ENCODE measurements around the gene ARL11. TPM values are rescaled to one million over a fixed set of nuclear protein-coding genes. Genes with fewer than 3 reads are reported as not detected.

Gene ARL11
- total and polyA plus RNA-seq, 8 donors: 0.44 to 7.6 (median 0.61) TPM

- TF ChIP-seq CTCF (IDR thresholded peaks at IDR 0.05): no peak
- H3K27me3 ChIP-seq: no peaks in the 10 kb centered on the region
Observed at GRCh38 chr13:49641801-49642291, 13.5 kb downstream of the ARL11 start.

DNA sequence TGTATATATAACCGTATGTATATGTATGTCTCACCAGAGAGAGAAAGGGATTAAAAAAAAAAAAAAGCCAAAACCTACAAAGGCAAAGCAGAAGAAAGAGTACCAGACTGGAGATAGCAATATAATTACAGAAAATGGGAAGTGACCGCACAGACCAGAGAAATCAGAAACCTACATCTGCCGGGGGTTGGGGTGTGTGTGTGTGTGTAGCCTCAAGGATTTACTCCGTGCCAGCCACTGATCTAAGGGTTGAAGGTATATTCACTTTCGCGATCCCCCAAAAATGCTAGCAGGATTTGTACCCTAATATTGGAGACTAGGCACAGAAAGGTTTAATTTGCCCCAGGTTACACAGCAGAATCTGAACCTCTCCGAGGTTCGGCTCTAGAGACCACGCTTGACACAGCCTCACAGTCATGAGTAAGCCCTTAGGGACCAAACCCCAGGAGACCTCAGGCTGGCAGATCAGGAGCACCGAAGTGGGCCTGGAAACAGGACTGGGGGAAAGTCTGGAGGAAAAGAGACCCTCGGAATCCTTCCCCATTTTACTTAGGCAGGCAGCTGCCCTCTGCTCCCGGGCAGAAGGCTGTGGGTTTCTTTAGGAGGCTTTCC is 14.8 kb downstream of the ARL11 start:
- Histone ChIP-seq H3K9me3 (no peaks in the 10 kb centered on the region), H3K27me3 (no peaks in the 10 kb centered on the region), H3K27ac (peak overlapping the region; percentile 33 to 90), H3K36me3 (no peaks in the 10 kb centered on the region), H3K4me3 (peak overlapping the region in 1 of 2 donors; percentile 49), H3K4me1 (peaks cover 0 to 59% of the 10 kb centered on the region in 2 donors)
- no peak for TF ChIP-seq CTCF (IDR thresholded peaks at IDR 0.05)
- ATAC-seq (peak; percentile 11), DNase-seq (no peak)
- intact Hi-C loops (cut with DNase I): no loop called here

More at GRCh38 chr13:49641801-49642291, 13.5 kb downstream of the ARL11 start:
- peak overlapping the region; percentile 73 to 90 for H3K27ac ChIP-seq
- no peaks in the 10 kb centered on the region for H3K36me3 ChIP-seq
- DNase-seq (peak in 2 of 4 donors; percentile 83 to 86), ATAC-seq (peak; percentile 90)
- H3K4me1 ChIP-seq: peaks cover 0 to 67% of the 10 kb centered on the region in 2 donors
- intact Hi-C loops (cut with DNase I): no loop called here
- H3K9me3 ChIP-seq: no peaks in the 10 kb centered on the region
- H3K4me3 ChIP-seq: peak overlapping the region in 1 of 2 donors; percentile 49

GRCh38 chr13:49645451-49645850 is 17.1 kb downstream of the ARL11 start:
- ATAC-seq: no peak
- Histone ChIP-seq H3K27me3 (no peaks in the 10 kb centered on the region), H3K4me3 (no peak overlapping the region), H3K36me3 (no peaks in the 10 kb centered on the region), H3K4me1 (peaks cover 0 to 48% of the 10 kb centered on the region in 2 donors), H3K9me3 (no peaks in the 10 kb centered on the region), H3K27ac (peak overlapping the region in 1 of 2 donors; percentile 49)
- no peak for TF ChIP-seq CTCF (IDR thresholded peaks at IDR 0.05)
- no peak for DNase-seq
- intact Hi-C loops (cut with DNase I): no loop called here

DNA sequence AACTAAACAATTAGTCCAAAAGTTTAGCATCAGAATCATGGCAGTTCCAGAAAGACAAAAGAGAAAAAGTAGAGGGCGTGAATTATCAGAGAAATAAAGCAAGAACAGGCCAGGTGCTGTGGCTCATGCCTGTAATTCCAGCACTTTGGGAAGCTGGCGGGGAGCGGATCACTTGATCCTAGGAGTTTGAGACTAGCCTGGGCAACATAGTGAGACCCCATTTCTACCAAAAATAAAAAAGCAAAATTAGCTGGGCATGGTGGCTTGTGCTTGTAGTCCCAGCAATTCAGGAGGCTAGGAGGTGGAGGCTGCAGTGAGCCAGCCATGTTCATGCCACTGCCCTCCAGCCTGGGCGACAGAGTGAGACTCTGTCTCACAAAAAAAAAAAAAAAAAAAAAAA is 18.4 kb downstream of the ARL11 start:
- ATAC-seq (no peak), DNase-seq (no peak)
- intact Hi-C loops (cut with DNase I): no loop called here

More for the DNA sequence above, 18.4 kb downstream of the ARL11 start:
- no peaks in the 10 kb centered on the region for H3K27me3 ChIP-seq
- no peaks in the 10 kb centered on the region for H3K36me3 ChIP-seq
- H3K27ac ChIP-seq: no peak overlapping the region
- H3K4me1 ChIP-seq: peaks cover 0 to 36% of the 10 kb centered on the region in 2 donors
- no peaks in the 10 kb centered on the region for H3K9me3 ChIP-seq
- H3K4me3 ChIP-seq: no peak overlapping the region
- TF ChIP-seq CTCF (IDR thresholded peaks at IDR 0.05): no peak

Data from left lung (tissue), 10 donors.